Measurements from ENCODE around the gene SYK.

The SYK gene

GRCh38 chr9:90841213-90841612, 39.6 kb downstream of the SYK start:
- DNase-seq (ENCODE audit: low read depth): no peak
- H3K4me3 ChIP-seq (ENCODE audit: low read depth, low read length): no peak overlapping the region
- TF ChIP-seq CTCF (IDR thresholded peaks at IDR 0.05; ENCODE audit: control insufficient read depth, extremely low read depth, insufficient read depth): no peak

DNA sequence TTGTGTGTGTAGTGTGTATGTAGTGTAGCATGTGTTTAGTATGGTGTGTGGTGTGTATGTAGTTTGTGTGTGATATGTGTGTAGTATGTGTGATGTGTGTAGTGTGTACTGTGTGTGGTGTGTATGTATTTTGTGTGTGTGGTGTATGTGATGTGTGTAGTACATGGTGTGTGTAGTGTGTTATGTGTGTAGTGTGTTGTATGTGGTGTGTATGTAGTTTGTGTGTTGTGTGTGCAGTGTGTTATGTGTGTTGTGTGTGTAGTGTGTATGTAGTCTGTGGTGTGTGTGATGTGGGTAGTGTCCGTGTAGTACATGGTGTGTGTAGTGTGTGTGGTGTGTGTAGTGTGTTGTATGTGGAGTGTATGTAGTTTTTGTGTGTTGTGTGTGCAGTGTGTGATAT, 40.0 kb downstream of the SYK start:
- DNase-seq (ENCODE audit: low read depth): no peak
- TF ChIP-seq CTCF (IDR thresholded peaks at IDR 0.05; ENCODE audit: control insufficient read depth, extremely low read depth, insufficient read depth): no peak
- H3K4me3 ChIP-seq (ENCODE audit: low read depth, low read length): no peak overlapping the region

GRCh38 chr9:90842176-90842777, 40.7 kb downstream of the SYK start:
- no peak for DNase-seq (ENCODE audit: low read depth)
- TF ChIP-seq CTCF (IDR thresholded peaks at IDR 0.05; ENCODE audit: control insufficient read depth, extremely low read depth, insufficient read depth): no peak
- H3K4me3 ChIP-seq (ENCODE audit: low read depth, low read length): no peak overlapping the region

DNA sequence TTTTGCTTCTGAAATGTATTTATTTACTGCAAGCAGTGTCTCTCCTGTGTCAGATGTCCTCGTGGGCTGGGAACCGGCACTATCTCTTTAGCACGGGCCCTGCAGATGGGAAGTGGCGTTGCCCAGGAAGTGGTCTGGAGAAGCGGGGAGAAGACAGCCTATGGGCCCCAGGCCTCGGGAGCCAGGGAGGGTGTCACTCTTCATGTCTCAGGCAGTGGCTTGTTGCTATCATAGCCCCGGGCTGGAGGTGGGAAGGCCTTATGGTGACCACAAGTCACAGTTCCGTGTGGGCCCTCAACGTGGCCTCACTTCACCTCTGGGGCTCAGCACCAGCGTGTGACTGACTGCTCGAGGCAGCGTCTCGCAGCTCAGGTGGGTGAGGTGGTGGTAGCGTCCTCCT, 41.4 kb downstream of the SYK start:
- no peak overlapping the region for H3K4me3 ChIP-seq (ENCODE audit: low read depth, low read length)
- no peak for TF ChIP-seq CTCF (IDR thresholded peaks at IDR 0.05; ENCODE audit: control insufficient read depth, extremely low read depth, insufficient read depth)
- DNase-seq (ENCODE audit: low read depth): no peak

DNA sequence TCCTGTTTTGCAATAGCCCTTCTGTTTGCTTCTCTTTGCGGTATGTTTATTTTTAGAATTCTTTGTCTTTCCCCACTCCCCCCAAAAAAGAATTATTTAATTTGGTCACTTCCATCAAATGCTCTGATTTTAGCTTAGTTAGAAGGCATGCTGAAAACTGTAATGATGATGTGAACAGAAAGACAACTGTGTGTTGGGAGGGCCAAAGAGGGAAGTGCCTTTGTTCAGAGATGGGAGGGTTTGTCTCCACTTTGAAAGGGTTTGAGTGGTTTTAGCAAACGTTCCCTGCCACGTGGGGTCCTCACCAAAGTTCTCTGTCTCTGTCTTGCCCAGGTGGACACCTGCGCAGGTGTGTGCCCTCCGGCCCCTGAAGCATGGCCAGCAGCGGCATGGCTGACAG, 41.9 kb downstream of the SYK start:
- TF ChIP-seq CTCF (IDR thresholded peaks at IDR 0.05; ENCODE audit: control insufficient read depth, extremely low read depth, insufficient read depth): no peak
- H3K4me3 ChIP-seq (ENCODE audit: low read depth, low read length): no peak overlapping the region
- no peak for DNase-seq (ENCODE audit: low read depth)

DNA sequence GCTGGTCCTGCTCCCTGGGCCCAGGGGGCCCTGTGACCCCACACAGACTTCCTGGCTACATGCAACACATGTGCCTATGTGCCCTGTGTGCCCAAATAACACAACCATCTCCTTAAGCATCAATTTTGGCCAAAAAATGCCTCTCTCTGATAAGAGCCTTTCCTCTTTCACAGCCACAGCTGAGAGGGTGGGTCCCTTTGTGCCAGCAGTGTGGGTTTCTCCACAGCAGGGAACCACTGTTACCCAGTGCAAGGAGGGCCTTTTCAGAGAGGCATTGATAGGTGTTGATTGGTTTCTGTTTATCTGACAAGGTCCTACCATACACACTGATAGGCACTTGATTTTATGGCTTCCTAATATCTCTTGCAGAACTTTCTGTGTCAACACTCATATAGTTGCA, 42.7 kb downstream of the SYK start:
- no peak for TF ChIP-seq CTCF (IDR thresholded peaks at IDR 0.05; ENCODE audit: control insufficient read depth, extremely low read depth, insufficient read depth)
- H3K4me3 ChIP-seq (ENCODE audit: low read depth, low read length): no peak overlapping the region
- DNase-seq (ENCODE audit: low read depth): no peak

- DNase-seq (ENCODE audit: low read depth): no peak
- H3K4me3 ChIP-seq (ENCODE audit: low read depth, low read length): no peak overlapping the region
- no peak for TF ChIP-seq CTCF (IDR thresholded peaks at IDR 0.05; ENCODE audit: control insufficient read depth, extremely low read depth, insufficient read depth)
Observed at GRCh38 chr9:90846770-90847419, 45.3 kb downstream of the SYK start.
